Ascending aorta (tissue), 2 donors: ENCODE results near the gene ABCD1. TPM values are rescaled to one million over a fixed set of nuclear protein-coding genes. Genes with fewer than 3 reads are reported as not detected.

Experiments used
- DNase-seq, 2 donors: peaks; one replicate each; pipeline ENCODE4 v3.0.0-alpha.2; 2019; ENCODE audit warnings: low spot score in 2 of 2
- H3K27ac ChIP-seq, 2 donors: fragments of 200-600 bp; sonication (generic); one replicate each; pipeline ENCODE4 v1.5.1; 2016 to 2017; ENCODE audit warnings: mild to moderate bottlenecking in 1 of 2
- H3K27me3 ChIP-seq: fragments of 200-600 bp; sonication (generic); one replicate; pipeline ENCODE4 v1.5.1; 2017
- H3K36me3 ChIP-seq, 2 donors: fragments of 200-600 bp; sonication (generic); one replicate each; pipeline ENCODE4 v1.5.1; 2016
- H3K4me1 ChIP-seq, 2 donors: fragments of 200-600 bp; sonication (generic); one replicate each; pipeline ENCODE4 v1.5.1; 2016 to 2017; ENCODE audit warnings: mild to moderate bottlenecking in 1 of 2
- H3K4me3 ChIP-seq, 2 donors: fragments of 200-600 bp; sonication (generic); one replicate each; pipeline ENCODE4 v1.5.1; 2016 to 2017; ENCODE audit warnings: mild to moderate bottlenecking in 1 of 2
- H3K9me3 ChIP-seq, 2 donors: fragments of 200-600 bp; sonication (generic); one replicate each; pipeline ENCODE4 v1.5.1; 2016
- intact Hi-C: fragments of 100-400 bp; cut with DNase I; formaldehyde crosslinking; loops from one replicate; pipeline ENCODE4 v1.15.1; 2023
- total RNA-seq: library from RNA; depleted of rRNA; stranded (reverse); fragments of >200 nt; gene quantifications from one replicate; pipeline ENCODE4 v1.1.0, GENCODE V29; 2016
- TF ChIP-seq, protein P1 (sequence below), 3 experiments: fragments of 200-600 bp in 2 of 3; fragments of 450-650 bp in 1 of 3; sonication (generic) in 2 of 3; IDR thresholded peaks; one replicate each; pipeline ENCODE4 v1.5.1; 2016 to 2019; ENCODE audit warnings: antibody characterized with exemption in 3 of 3, mild to moderate bottlenecking in 1 of 3, moderate library complexity in 1 of 3

The ABCD1 gene
- total RNA-seq, 1 donor from 2014 or later = 14.7 TPM

DNA sequence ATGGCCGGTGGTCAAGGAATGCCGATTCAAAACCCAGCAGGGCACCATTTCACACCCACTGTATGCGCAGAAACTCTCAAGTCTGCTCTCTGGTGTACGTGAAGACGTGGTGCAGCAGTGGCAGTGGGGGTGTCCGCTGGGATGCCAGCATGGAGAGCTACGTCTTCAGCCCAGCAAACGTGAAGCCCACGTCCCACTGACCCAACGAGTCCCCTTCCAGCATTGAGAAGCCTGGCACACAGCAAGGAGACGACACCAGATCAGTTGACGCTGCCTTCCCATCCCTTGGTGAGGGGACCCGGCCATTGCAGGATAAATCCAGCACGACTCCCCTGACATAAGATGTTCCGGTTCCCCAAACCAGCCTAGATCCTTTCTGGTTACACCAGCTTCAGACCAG, 37.2 kb downstream of the ABCD1 start:
- no peaks in the 10 kb centered on the region for H3K36me3 ChIP-seq
- intact Hi-C loops = no loop called here
- TF ChIP-seq, protein P1, sequence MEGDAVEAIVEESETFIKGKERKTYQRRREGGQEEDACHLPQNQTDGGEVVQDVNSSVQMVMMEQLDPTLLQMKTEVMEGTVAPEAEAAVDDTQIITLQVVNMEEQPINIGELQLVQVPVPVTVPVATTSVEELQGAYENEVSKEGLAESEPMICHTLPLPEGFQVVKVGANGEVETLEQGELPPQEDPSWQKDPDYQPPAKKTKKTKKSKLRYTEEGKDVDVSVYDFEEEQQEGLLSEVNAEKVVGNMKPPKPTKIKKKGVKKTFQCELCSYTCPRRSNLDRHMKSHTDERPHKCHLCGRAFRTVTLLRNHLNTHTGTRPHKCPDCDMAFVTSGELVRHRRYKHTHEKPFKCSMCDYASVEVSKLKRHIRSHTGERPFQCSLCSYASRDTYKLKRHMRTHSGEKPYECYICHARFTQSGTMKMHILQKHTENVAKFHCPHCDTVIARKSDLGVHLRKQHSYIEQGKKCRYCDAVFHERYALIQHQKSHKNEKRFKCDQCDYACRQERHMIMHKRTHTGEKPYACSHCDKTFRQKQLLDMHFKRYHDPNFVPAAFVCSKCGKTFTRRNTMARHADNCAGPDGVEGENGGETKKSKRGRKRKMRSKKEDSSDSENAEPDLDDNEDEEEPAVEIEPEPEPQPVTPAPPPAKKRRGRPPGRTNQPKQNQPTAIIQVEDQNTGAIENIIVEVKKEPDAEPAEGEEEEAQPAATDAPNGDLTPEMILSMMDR (IDR thresholded peaks at IDR 0.05) = no peak
- DNase-seq = no peak
- no peak overlapping the region for H3K4me3 ChIP-seq
- peaks cover 0 to 8% of the 10 kb centered on the region in 2 donors for H3K4me1 ChIP-seq
- no peaks in the 10 kb centered on the region for H3K9me3 ChIP-seq
- H3K27me3 ChIP-seq = no peaks in the 10 kb centered on the region
- no peak overlapping the region for H3K27ac ChIP-seq

DNA sequence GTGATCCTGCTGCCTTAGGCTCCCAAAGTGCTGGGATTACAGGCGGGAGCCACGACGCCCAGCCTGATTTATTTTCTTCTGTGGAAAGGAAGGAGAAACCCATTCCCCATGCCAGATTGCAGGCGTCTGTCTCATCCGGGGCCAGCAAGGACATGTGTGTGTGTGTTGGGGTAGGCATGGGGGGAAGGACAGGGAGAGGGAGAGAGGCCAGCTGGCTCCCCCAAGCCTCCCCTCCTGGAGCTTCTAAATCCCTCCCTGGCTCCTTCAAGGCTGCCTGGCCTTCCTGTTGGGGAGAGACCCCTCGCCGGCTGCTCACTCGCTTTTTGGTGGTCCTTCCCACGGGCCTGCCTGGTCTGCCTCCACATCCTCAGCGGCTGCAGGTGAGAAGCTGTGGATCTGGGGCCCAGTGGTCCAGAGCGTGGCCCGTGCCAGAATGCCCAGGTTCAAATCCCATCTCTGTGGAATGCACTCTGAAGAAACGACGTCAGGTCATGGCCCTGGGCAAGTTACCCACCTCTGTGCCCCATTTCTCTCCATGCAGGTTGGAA, 38.0 kb downstream of the ABCD1 start:
- H3K4me1 ChIP-seq = peaks cover 0 to 8% of the 10 kb centered on the region in 2 donors
- no peaks in the 10 kb centered on the region for H3K9me3 ChIP-seq
- no peak overlapping the region for H3K4me3 ChIP-seq
- no peaks in the 10 kb centered on the region for H3K36me3 ChIP-seq
- no peak overlapping the region for H3K27ac ChIP-seq
- H3K27me3 ChIP-seq = no peaks in the 10 kb centered on the region
- DNase-seq = no peak
- TF ChIP-seq, protein P1 (IDR thresholded peaks at IDR 0.05) = no peak
- intact Hi-C loops = no loop called here

DNA sequence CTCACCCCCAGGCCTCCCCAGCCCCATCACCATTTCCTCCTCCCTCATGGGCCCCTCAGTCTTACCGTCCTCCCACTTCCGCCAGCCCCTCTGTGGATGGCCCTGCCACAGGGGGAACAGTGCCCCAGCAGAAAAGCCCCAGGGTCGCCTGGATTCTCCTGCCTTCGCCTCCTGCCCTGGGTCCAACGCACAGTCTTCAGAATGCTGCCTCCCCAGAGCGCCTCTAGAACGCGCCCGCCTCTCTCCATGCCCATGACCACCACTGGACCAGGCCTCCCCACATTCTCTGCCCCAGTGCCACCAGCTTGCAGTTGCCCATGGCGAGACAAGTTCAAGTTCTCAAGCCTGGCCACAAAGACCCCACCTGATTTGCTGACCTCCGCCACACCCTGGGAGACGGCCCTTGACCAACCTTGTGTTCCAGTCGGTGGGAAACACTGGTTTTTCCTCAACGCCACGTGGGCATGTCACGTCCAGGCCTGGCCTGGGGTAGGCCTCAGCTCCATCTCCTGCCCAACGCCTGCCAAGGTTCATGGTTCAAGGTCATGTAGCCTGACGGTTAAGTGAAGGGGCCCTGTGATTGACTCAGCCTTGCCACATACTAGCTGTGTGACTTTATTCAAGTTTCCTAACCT, 38.8 kb downstream of the ABCD1 start:
- Histone ChIP-seq H3K27me3 (no peaks in the 10 kb centered on the region), H3K9me3 (no peaks in the 10 kb centered on the region), H3K36me3 (no peaks in the 10 kb centered on the region), H3K4me3 (no peak overlapping the region), H3K27ac (no peak overlapping the region), H3K4me1 (peaks cover 0 to 8% of the 10 kb centered on the region in 2 donors)
- intact Hi-C loops = no loop called here
- DNase-seq = no peak
- TF ChIP-seq, protein P1 (IDR thresholded peaks at IDR 0.05) = no peak

DNA sequence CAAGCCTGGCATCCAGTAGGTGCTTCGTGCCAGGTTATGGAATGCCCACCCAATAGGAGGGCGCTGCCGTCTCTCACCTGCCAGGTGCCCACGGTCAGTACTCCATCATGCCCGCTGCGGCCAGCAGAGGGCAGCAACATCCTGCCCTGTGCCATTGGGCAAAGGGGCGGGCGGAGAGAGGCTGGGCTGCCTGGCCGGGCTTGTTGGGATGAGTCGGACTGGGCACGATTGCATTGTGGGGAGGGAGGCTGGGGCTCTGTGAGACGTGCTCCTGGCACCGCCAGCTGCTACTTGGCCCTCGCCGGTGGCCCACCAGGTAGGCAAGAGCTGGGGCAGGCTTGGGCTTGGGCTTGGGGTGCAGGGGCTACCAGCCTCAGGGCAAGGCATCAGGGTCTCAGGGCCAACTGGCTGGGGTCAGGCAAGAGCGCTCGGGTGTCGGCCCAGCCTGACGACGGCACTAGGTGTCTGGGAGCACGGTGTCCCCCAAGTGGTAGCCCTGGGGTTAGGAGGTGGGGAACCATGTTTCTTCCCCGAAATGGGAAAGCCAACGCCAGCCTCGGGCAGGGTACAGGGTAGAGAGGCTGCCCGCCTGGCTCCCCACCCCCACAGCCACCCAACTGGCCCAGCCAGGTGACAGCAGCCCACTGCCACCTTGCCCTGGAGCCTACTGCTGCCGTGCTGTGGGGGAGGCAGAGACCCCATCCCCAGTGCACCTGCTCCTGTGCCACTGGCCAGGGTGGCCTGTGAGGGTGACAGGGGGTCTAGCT, 39.5 kb downstream of the ABCD1 start, which contains the start of gene PLXNB3:
TSS of gene PLXNB3 (plus strand) at position 261 of the 767 bp plus-strand sequence. CDS start 1,287 bp downstream, outside the sequence.
- peak; percentile 32 to 90 for DNase-seq
- no peaks in the 10 kb centered on the region for H3K36me3 ChIP-seq
- H3K27ac ChIP-seq = peak within 1 kb of the TSS; percentile 58 to 59
- H3K4me3 ChIP-seq = peak within 1 kb of the TSS; percentile 31 to 56
- peaks cover 0 to 8% of the 10 kb centered on the region in 2 donors for H3K4me1 ChIP-seq
- intact Hi-C loops = loop anchor here (1.0 kb wide), 1 partner anchor 189 kb away; no protein-coding TSS in a partner anchor
- H3K27me3 ChIP-seq = no peaks in the 10 kb centered on the region
- TF ChIP-seq, protein P1 (IDR thresholded peaks at IDR 0.05) = peak; percentile 81 to 87 (median 82)
- H3K9me3 ChIP-seq = no peaks in the 10 kb centered on the region

DNA sequence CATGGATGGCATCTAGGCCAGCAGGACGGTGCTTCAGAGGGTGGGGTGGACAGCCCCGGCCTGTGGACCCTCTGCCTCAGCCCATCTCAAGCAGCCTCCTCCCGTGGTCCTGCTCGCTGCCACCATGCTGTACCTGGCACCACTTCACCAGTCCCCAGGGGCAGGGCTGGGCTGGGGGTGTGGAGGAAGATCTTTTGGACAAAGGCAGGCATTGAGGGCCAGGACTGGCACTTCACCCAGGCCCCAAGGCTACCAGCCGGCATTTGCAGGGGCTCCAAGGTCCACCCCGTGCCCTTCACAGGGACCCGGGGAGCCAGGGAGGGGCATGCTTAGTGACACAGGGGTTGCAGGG, 40.1 kb downstream of the ABCD1 start:
- H3K4me1 ChIP-seq = peaks cover 0 to 8% of the 10 kb centered on the region in 2 donors
- H3K4me3 ChIP-seq = peak overlapping the region; percentile 31 to 56
- peak overlapping the region; percentile 58 to 59 for H3K27ac ChIP-seq
- no peaks in the 10 kb centered on the region for H3K36me3 ChIP-seq
- no peaks in the 10 kb centered on the region for H3K27me3 ChIP-seq
- DNase-seq = no peak
- TF ChIP-seq, protein P1 (IDR thresholded peaks at IDR 0.05) = no peak
- H3K9me3 ChIP-seq = no peaks in the 10 kb centered on the region
- intact Hi-C loops = loop anchor here (1.0 kb wide), 1 partner anchor 189 kb away; no protein-coding TSS in a partner anchor
